Ishikawa (cell line): ENCODE data around the gene BCL2L12.
A peak's percentile ranks its signal among the peaks of the same experiment; 100 is the strongest.

Experiments used
- CEBPB ChIP-seq: IDR thresholded peaks from 2 replicates; pipeline ENCODE4 v1.6.1; 2012
- CREB1 ChIP-seq: IDR thresholded peaks from 2 replicates; pipeline ENCODE4 v1.6.1; 2012; ENCODE audit warnings: low read depth
- EGR1 ChIP-seq: IDR thresholded peaks from 2 replicates; pipeline ENCODE4 v1.6.1; 2012
- EP300 ChIP-seq: IDR thresholded peaks from 2 replicates; pipeline ENCODE4 v1.6.1; 2012; ENCODE audit warnings: borderline replicate concordance
- FOXM1 ChIP-seq: IDR thresholded peaks from 2 replicates; pipeline ENCODE4 v1.6.1; 2012; ENCODE audit warnings: low read depth, borderline replicate concordance
- MAX ChIP-seq: IDR thresholded peaks from 2 replicates; pipeline ENCODE4 v1.6.1; 2012
- NFIC ChIP-seq: IDR thresholded peaks from 2 replicates; pipeline ENCODE4 v1.6.1; 2012
- RAD21 ChIP-seq: IDR thresholded peaks from 2 replicates; pipeline ENCODE4 v1.6.1; 2012; ENCODE audit warnings: low read depth
- TAF1 ChIP-seq: IDR thresholded peaks from 2 replicates; pipeline ENCODE4 v1.6.1; 2012; ENCODE audit warnings: low read depth, mild to moderate bottlenecking
- TCF12 ChIP-seq: IDR thresholded peaks from 2 replicates; pipeline ENCODE4 v1.6.1; 2012; ENCODE audit warnings: low read depth
- TEAD4 ChIP-seq: IDR thresholded peaks from 2 replicates; pipeline ENCODE4 v1.6.1; 2012
- YY1 ChIP-seq: IDR thresholded peaks from 2 replicates; pipeline ENCODE4 v1.6.1; 2012; ENCODE audit warnings: low read depth
- ZBTB7A ChIP-seq: IDR thresholded peaks from 2 replicates; pipeline ENCODE4 v1.6.1; 2012; ENCODE audit warnings: low read depth
- TF ChIP-seq, protein P1 (sequence below): IDR thresholded peaks from 2 replicates; pipeline ENCODE4 v1.6.1; 2012; ENCODE audit warnings: low read depth, mild to moderate bottlenecking
- TF ChIP-seq, protein P2 (sequence below): IDR thresholded peaks from 2 replicates; pipeline ENCODE4 v1.6.1; 2012

Gene BCL2L12

GRCh38 chr19:49636233-49636932, 29.4 kb upstream of the BCL2L12 start:
- TF ChIP-seq ZBTB7A (no peak), RAD21 (no peak), EGR1 (no peak), NFIC (no peak), CEBPB (no peak), FOXM1 (no peak), YY1 (no peak), TEAD4 (no peak), CREB1 (no peak), EP300 (no peak), MAX (no peak)
- TF ChIP-seq, protein P1, sequence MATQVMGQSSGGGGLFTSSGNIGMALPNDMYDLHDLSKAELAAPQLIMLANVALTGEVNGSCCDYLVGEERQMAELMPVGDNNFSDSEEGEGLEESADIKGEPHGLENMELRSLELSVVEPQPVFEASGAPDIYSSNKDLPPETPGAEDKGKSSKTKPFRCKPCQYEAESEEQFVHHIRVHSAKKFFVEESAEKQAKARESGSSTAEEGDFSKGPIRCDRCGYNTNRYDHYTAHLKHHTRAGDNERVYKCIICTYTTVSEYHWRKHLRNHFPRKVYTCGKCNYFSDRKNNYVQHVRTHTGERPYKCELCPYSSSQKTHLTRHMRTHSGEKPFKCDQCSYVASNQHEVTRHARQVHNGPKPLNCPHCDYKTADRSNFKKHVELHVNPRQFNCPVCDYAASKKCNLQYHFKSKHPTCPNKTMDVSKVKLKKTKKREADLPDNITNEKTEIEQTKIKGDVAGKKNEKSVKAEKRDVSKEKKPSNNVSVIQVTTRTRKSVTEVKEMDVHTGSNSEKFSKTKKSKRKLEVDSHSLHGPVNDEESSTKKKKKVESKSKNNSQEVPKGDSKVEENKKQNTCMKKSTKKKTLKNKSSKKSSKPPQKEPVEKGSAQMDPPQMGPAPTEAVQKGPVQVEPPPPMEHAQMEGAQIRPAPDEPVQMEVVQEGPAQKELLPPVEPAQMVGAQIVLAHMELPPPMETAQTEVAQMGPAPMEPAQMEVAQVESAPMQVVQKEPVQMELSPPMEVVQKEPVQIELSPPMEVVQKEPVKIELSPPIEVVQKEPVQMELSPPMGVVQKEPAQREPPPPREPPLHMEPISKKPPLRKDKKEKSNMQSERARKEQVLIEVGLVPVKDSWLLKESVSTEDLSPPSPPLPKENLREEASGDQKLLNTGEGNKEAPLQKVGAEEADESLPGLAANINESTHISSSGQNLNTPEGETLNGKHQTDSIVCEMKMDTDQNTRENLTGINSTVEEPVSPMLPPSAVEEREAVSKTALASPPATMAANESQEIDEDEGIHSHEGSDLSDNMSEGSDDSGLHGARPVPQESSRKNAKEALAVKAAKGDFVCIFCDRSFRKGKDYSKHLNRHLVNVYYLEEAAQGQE = no peak
- TF ChIP-seq, protein P2, sequence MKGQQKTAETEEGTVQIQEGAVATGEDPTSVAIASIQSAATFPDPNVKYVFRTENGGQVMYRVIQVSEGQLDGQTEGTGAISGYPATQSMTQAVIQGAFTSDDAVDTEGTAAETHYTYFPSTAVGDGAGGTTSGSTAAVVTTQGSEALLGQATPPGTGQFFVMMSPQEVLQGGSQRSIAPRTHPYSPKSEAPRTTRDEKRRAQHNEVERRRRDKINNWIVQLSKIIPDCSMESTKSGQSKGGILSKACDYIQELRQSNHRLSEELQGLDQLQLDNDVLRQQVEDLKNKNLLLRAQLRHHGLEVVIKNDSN = no peak

DNA sequence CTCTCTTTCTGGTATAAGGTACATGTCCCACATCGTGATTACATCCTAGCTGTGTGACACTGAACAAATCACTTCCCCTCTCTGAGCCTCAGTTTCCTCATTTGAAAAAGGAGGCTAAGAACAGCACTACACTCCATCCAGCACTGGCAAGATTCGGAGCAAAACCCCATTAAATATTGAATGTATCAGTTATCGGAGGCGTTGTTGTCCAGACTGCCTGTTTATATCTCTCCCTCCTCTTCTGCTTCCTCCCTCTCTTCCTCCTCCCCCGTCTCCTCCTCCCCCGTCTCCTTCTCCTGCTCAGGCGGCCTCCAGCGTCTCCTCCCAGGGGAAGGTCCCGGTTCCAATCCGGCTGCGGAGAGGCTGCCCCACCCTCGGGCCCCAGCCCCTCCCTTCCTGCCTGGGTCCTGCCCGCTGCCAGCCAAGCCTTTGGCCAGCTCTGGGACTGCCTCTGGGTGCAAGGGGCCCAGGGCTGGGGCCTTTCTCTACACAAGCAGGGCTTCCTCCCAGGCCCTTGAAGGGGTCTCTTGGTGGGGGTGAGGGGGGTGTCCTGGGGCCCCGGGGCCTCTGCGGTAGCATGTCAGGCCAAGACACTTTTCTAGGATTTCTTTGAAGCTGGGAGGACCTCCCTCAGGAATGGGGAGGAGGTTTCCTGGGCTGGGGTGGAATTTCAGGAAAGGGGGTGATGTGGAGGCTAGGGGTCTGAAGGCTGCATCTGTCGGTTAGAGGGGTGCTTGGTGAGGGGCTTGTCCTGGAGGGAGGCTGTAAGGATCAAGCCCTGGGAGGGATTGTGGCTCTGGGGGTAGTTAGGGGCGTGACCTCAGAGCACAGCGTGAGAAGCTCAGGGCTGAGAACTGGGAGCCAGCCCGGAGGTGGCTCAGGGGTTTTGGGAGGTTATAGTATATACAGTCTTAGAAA, 27.7 kb upstream of the BCL2L12 start:
- TF ChIP-seq EGR1 = peak; percentile 23; the same call in 1 of the 2 replicates
- TF ChIP-seq MAX = no peak

- TF ChIP-seq ZBTB7A (peak; percentile 97), RAD21 (no peak), CREB1 (no peak), EGR1 (peak; percentile 42; the same call in 1 of the 2 replicates)
These were observed 26.2 kb upstream of the BCL2L12 start for GRCh38 chr19:49639401-49640112.

DNA sequence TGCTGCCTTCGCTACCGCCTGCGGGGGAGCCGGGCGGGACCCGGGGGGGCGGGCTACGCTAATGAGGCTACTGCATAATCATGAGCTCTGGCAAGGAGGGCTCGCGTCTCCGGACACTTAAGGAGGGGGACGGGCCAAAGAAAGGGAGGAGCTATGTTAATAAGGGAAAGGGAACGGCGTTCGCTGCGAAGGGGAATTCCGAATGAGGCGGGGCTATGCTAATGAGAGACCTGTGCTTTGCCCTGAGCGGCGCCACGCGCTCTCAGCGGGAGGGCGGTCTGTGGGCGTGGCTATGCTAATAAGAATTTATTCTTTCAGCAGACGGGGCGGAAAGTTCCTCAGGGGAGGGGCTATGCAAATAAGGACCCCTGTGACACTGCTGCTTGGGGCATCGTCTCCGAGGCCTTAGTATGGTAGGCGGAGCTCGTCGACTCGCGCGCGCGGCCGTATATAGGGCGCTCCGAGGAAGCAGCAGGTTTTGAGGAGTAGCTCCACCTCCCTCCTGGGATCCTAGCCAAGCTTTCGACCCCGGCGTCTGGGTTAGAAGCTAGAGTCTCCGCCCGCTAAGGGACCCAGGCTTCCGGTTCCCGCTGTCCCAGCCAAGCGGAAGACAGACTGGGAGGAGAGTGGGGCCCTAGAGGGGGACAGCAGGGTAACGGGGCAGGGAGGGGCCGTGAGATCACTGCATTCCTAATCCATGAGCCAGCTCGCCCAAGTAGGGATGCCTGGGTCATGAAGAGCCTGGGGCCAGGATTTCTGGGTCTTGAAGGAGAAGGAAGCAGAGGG, 25.4 kb upstream of the BCL2L12 start, which contains the start of gene RRAS:
TSS of gene RRAS (minus strand) at position 31 of the 786 bp plus-strand sequence. CDS start 45 bp downstream, outside the sequence.
- TF ChIP-seq TEAD4 (peak; percentile 86), EP300 (peak; percentile 71; the same call in 1 of the 2 replicates), YY1 (0 out of 2 replicates have a peak, but pooled peaks have one; percentile 42), ZBTB7A (peak; percentile 37; the same call in 1 of the 2 replicates), TCF12 (peak; percentile 84), CEBPB (no peak), CREB1 (peak; percentile 54; the same call in 1 of the 2 replicates), EGR1 (no peak), NFIC (peak; percentile 77), FOXM1 (peak; percentile 60; the same call in 1 of the 2 replicates), TAF1 (peak; percentile 72), MAX (peak; percentile 34; the same call in 1 of the 2 replicates)
- TF ChIP-seq, protein P2 = no peak

DNA sequence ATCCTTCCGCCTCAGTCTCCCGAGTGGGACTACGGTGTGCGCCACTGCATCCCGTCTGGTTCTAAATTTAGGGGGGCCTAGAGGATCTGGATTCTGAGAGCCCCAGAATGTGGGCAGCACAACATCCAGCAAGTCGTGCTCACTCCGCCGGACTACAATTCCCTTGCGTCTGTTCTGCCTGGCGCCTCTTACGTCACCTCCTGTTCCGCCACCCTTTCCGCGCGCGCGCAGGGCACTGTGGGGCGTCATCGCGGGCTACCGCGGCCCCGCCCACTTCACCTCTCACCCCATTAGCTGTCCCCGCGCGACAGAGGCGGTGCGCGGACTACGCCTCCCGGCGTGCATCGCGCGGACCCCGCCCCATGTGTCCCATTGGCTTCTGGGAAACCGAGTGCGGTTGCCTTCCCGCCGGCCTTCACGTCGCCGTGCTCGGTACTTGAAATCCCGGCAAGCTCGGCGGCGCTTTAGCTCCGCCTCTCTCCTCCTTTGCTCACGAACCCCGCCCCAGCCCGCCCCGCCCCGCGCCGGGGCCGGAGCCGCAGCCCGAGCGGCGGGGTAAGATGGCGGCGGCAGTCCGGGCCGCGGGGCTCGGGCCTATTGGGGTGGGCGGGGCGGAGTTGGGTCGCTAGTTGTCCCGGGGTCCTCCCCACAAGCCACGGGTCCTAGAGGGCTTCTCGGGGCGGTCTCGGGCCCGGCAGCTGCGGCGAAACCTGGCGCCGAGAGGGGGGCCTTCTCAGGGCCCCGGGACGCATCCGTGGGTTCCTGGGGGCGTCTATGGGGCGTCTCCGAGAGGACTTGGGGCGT, 23.8 kb upstream of the BCL2L12 start, which contains the start of gene SCAF1:
TSS of gene SCAF1 (plus strand) at position 522 of the 804 bp plus-strand sequence. CDS start 2,818 bp downstream, outside the sequence.
- TF ChIP-seq TEAD4 (peak; percentile 32), RAD21 (no peak), YY1 (peak; percentile 79), TCF12 (peak; percentile 81), NFIC (no peak), MAX (peak; percentile 74), TAF1 (peak; percentile 85; the same call in 1 of the 2 replicates), EP300 (no peak), CREB1 (peak; percentile 88)
- TF ChIP-seq, protein P2 = peak; percentile 71
